Head of caudate nucleus (tissue), 42 donors: ENCODE measurements around the gene EN1.
A peak's percentile ranks its signal among the peaks of the same experiment; 100 is the strongest.

Source experiments
- DNase-seq, 42 donors: peaks; one replicate each; pipeline versions ENCODE4 v3.0.0 to v3.0.0-alpha.2; 2020 to 2021; ENCODE audit warnings: mixed read lengths in 7 of 42
- intact Hi-C: fragments of 100-400 bp; cut with DNase I; formaldehyde crosslinking; loops from one replicate; pipeline ENCODE4 v1.15.0; 2022

EN1 gene

GRCh38 chr2:118846442-118846952 is 951 bp downstream of the EN1 start:
- peak in 1 of 42 donors; percentile 26 for DNase-seq
- intact Hi-C loops: no loop called here

- DNase-seq: peak in 1 of 42 donors; percentile 37
- intact Hi-C loops: no loop called here
These were observed 1.7 kb downstream of the EN1 start for GRCh38 chr2:118845522-118846441.

- peak in 1 of 42 donors; percentile 36 for DNase-seq
- intact Hi-C loops: no loop called here
These were observed 2.4 kb downstream of the EN1 start for GRCh38 chr2:118845005-118845521.

GRCh38 chr2:118844261-118845004 is 3.0 kb downstream of the EN1 start:
- intact Hi-C loops: no loop called here
- peak in 1 of 42 donors; percentile 6 for DNase-seq

GRCh38 chr2:118843483-118844132 is 3.8 kb downstream of the EN1 start:
- intact Hi-C loops: no loop called here
- peak in 1 of 42 donors; percentile 19 for DNase-seq

- intact Hi-C loops: no loop called here
- DNase-seq: peak in 1 of 42 donors; percentile 28
These were observed 4.6 kb downstream of the EN1 start for GRCh38 chr2:118842661-118843482.

- intact Hi-C loops: no loop called here
- no peak for DNase-seq
These were observed 5.5 kb downstream of the EN1 start for GRCh38 chr2:118841828-118842461.

GRCh38 chr2:118841450-118841827 is 6.0 kb downstream of the EN1 start:
- intact Hi-C loops: no loop called here
- no peak for DNase-seq

GRCh38 chr2:118838741-118839455 is 8.6 kb downstream of the EN1 start:
- no peak for DNase-seq

GRCh38 chr2:118837621-118838020 is 9.8 kb downstream of the EN1 start:
- intact Hi-C loops: no loop called here
- DNase-seq: no peak

More at GRCh38 chr2:118838741-118839455, 8.6 kb downstream of the EN1 start:
- intact Hi-C loops: no loop called here

GRCh38 chr2:118837067-118837466 is 10.4 kb downstream of the EN1 start:
- DNase-seq: no peak
- intact Hi-C loops: no loop called here

GRCh38 chr2:118836411-118836930 is 11.0 kb downstream of the EN1 start:
- DNase-seq: no peak
- intact Hi-C loops: no loop called here

- intact Hi-C loops: no loop called here
- DNase-seq: no peak
These were observed 11.6 kb downstream of the EN1 start for GRCh38 chr2:118835746-118836410.

- intact Hi-C loops: no loop called here
- no peak for DNase-seq
These were observed 12.3 kb downstream of the EN1 start for GRCh38 chr2:118834901-118835745.

GRCh38 chr2:118834440-118834810 is 13.0 kb downstream of the EN1 start:
- no peak for DNase-seq
- intact Hi-C loops: no loop called here
